Left ventricle myocardium inferior (tissue), 1 donor: Measurements from ENCODE around the gene MALRD1. TPM values are rescaled to one million over a fixed set of nuclear protein-coding genes. Genes with fewer than 3 reads are reported as not detected.
"Not testable (repeated sequence)": the region's sequence is repeated elsewhere in the genome, so short reads cannot be mapped to it uniquely, and the experiment has no call there.

ENCODE experiments used
- DNase-seq: peaks from one replicate; pipeline ENCODE4 v3.0.0-alpha.2; 2020
- H3K27ac ChIP-seq: fragments of 200-600 bp; replicated peaks from 2 replicates; pipeline ENCODE4 v1.8.0; 2021
- H3K27me3 ChIP-seq: fragments of 200-600 bp; 2 replicates; pipeline ENCODE4 v1.8.0; 2021; ENCODE audit warnings: low read depth
- H3K36me3 ChIP-seq: fragments of 200-600 bp; 2 replicates; pipeline ENCODE4 v1.8.0; 2021
- H3K4me1 ChIP-seq: fragments of 200-600 bp; 2 replicates; pipeline ENCODE4 v1.8.0; 2021
- H3K4me3 ChIP-seq: fragments of 200-600 bp; 2 replicates; pipeline ENCODE4 v1.8.0; 2021; ENCODE audit warnings: mild to moderate bottlenecking, moderate library complexity
- H3K9me3 ChIP-seq: fragments of 200-600 bp; replicated peaks from 2 replicates; pipeline ENCODE4 v1.8.0; 2021
- CTCF ChIP-seq: fragments of 200-600 bp; IDR thresholded peaks from 2 replicates; pipeline ENCODE4 v1.8.0; 2021; ENCODE audit warnings: antibody characterized with exemption, mild to moderate bottlenecking, borderline replicate concordance
- intact Hi-C: fragments of 100-400 bp; cut with micrococcal nuclease; formaldehyde crosslinking; loops from one replicate; pipeline ENCODE4 v1.11.0; 2022
- total RNA-seq: library from RNA; stranded (reverse); fragmentation: NEBNext Ultra II Directional; extraction: Animal tissue kit (Norgen Biotek cat#: 25700); gene quantifications from one replicate; pipeline ENCODE4 v1.2.1, GENCODE V29; 2021
- donor health status: DM: no; HTN: yes; CAD: no; lungs with severe emphysema.

Gene MALRD1
- total RNA-seq, 1 donor from 2014 or later = 0.47 TPM

- no peaks in the 10 kb centered on the region for H3K4me1 ChIP-seq
- H3K4me3 ChIP-seq = no peak overlapping the region
- H3K36me3 ChIP-seq = no peaks in the 10 kb centered on the region
- H3K9me3 ChIP-seq = no peaks in the 10 kb centered on the region
- H3K27ac ChIP-seq = no peak overlapping the region
- H3K27me3 ChIP-seq = no peaks in the 10 kb centered on the region
- DNase-seq = no peak
- no peak for TF ChIP-seq CTCF
- intact Hi-C loops = no loop called here
These were observed 448.4 kb downstream of the MALRD1 start for GRCh38 chr10:19497026-19497425.

GRCh38 chr10:19498393-19499290, 450.0 kb downstream of the MALRD1 start:
- H3K4me1 ChIP-seq = no peaks in the 10 kb centered on the region
- H3K4me3 ChIP-seq = no peak overlapping the region
- DNase-seq = no peak
- H3K9me3 ChIP-seq = no peaks in the 10 kb centered on the region
- TF ChIP-seq CTCF = no peak
- intact Hi-C loops = no loop called here
- H3K27me3 ChIP-seq = no peaks in the 10 kb centered on the region
- no peaks in the 10 kb centered on the region for H3K36me3 ChIP-seq
- no peak overlapping the region for H3K27ac ChIP-seq

- Histone ChIP-seq H3K27me3 (no peaks in the 10 kb centered on the region), H3K4me3 (no peak overlapping the region), H3K9me3 (no peaks in the 10 kb centered on the region), H3K27ac (no peak overlapping the region), H3K36me3 (no peaks in the 10 kb centered on the region), H3K4me1 (no peaks in the 10 kb centered on the region)
- intact Hi-C loops = no loop called here
- TF ChIP-seq CTCF = no peak
- DNase-seq = no peak
These were observed 450.7 kb downstream of the MALRD1 start for GRCh38 chr10:19499291-19499770.

- H3K27ac ChIP-seq = no peak overlapping the region
- H3K4me1 ChIP-seq = no peaks in the 10 kb centered on the region
- H3K36me3 ChIP-seq = no peaks in the 10 kb centered on the region
- no peaks in the 10 kb centered on the region for H3K9me3 ChIP-seq
- H3K27me3 ChIP-seq = no peaks in the 10 kb centered on the region
- TF ChIP-seq CTCF = no peak
- DNase-seq = no peak
- no peak overlapping the region for H3K4me3 ChIP-seq
- intact Hi-C loops = no loop called here
These were observed 452.4 kb downstream of the MALRD1 start for GRCh38 chr10:19500959-19501358.

- no peak overlapping the region for H3K27ac ChIP-seq
- H3K4me1 ChIP-seq = no peaks in the 10 kb centered on the region
- no peaks in the 10 kb centered on the region for H3K9me3 ChIP-seq
- DNase-seq = no peak
- no peaks in the 10 kb centered on the region for H3K36me3 ChIP-seq
- TF ChIP-seq CTCF = no peak
- intact Hi-C loops = no loop called here
- no peak overlapping the region for H3K4me3 ChIP-seq
- no peaks in the 10 kb centered on the region for H3K27me3 ChIP-seq
These were observed 457.0 kb downstream of the MALRD1 start for GRCh38 chr10:19505320-19506312.

GRCh38 chr10:19510005-19510732, 461.6 kb downstream of the MALRD1 start:
- H3K27ac ChIP-seq, H3K27me3 ChIP-seq, H3K9me3 ChIP-seq, H3K4me3 ChIP-seq, H3K4me1 ChIP-seq, DNase-seq, intact Hi-C loops, H3K36me3 ChIP-seq: not testable (repeated sequence)
